HCT116 (cell line): ENCODE data around the gene NKAIN4. TPM values are rescaled to one million over a fixed set of nuclear protein-coding genes. Genes with fewer than 3 reads are reported as not detected.

Experiments
- ATAC-seq: fragments of 200-7000 bp; cut with Tn5 transposase; 2 replicates; pipeline ENCODE4 v1.9.1; 2020; ENCODE audit warnings: mild to moderate bottlenecking, moderate library complexity
- BruUV-seq: library from RNA; stranded (reverse); fragments of 400-500 nt; replicated peaks from 2 replicates; lab custom pipeline; 2021; lab: Mats Ljungman, UMichigan
- CTCF ChIA-PET: fragments of 300-600 bp; sonication (Branson Sonifier 250); formaldehyde crosslinking; loops from one replicate; lab custom pipeline; 2021; ENCODE audit warnings: antibody characterized with exemption; lab: Charles Lee
- POLR2A ChIA-PET: fragments of 300-600, 350-600 bp; sonication (Branson Sonifier 250); formaldehyde crosslinking; loops from one replicate; lab custom pipeline; 2021; ENCODE audit warnings: antibody characterized with exemption; lab: Charles Lee
- RAD21 ChIA-PET, 2 experiments: fragments of 300-600 bp; sonication (Branson Sonifier 250); formaldehyde crosslinking; loops; one replicate each; lab custom pipeline; 2023; ENCODE audit warnings: low total read pairs in 2 of 2; ENCODE audit not compliant: uncharacterized antibody in 2 of 2, unreplicated experiment in 2 of 2, low non-redundant PET in 1 of 2; lab: Charles Lee
- DNase-seq: peaks from one replicate; pipeline ENCODE4 v3.0.0-alpha.2; 2010; ENCODE audit warnings: low read depth, low spot score
- H2AFZ ChIP-seq: fragments of 200-600 bp; shearing (Covaris generic), sonication (generic); 2 replicates; pipeline ENCODE4 v1.6.1; 2017; ENCODE audit warnings: low read depth, mixed run types, mixed read lengths, antibody characterized with exemption, low read length; ENCODE audit not compliant: poor library complexity, severe bottlenecking
- H3K27ac ChIP-seq: 2 replicates; pipeline ENCODE4 v1.5.1; 2012; ENCODE audit warnings: low read depth, low read length
- H3K27me3 ChIP-seq: fragments of 200-600 bp; sonication (generic); 2 replicates; pipeline ENCODE4 v1.6.1; 2016; ENCODE audit warnings: mixed run types, low read length, mixed read lengths; ENCODE audit not compliant: insufficient read depth
- H3K36me3 ChIP-seq, 2 experiments: fragments of 200-500 bp in 1 of 2; fragments of 200-600 bp in 1 of 2; sonication (Bioruptor generic) in 1 of 2; sonication (generic) in 1 of 2; 2 replicates each; pipeline versions ENCODE4 v1.5.1 to v1.6.1; 2014 to 2016; ENCODE audit warnings: low read length in 2 of 2, inconsistent platforms in 1 of 2, mixed read lengths in 1 of 2, mixed run types in 1 of 2; ENCODE audit not compliant: insufficient read depth in 2 of 2, control insufficient read depth in 1 of 2
- H3K4me1 ChIP-seq, 2 experiments: fragments of 200-600 bp in 1 of 2; sonication (generic) in 1 of 2; 2 replicates each; pipeline versions ENCODE4 v1.5.1 to v1.6.1; 2012 to 2017; ENCODE audit warnings: low read length in 2 of 2, inconsistent platforms in 1 of 2, mild to moderate bottlenecking in 1 of 2, mixed read lengths in 1 of 2, mixed run types in 1 of 2, moderate library complexity in 1 of 2; ENCODE audit not compliant: insufficient read depth in 2 of 2, control insufficient read depth in 1 of 2
- H3K4me2 ChIP-seq: fragments of 200-600 bp; sonication (generic); 2 replicates; pipeline ENCODE4 v1.6.1; 2017; ENCODE audit warnings: mixed run types, low read length, mixed read lengths
- H3K4me3 ChIP-seq, 2 experiments: fragments of 200-600 bp in 1 of 2; sonication (generic) in 1 of 2; replicated peaks in 1 of 2; 2 replicates each; pipeline ENCODE4 v1.5.1; 2011 to 2016; ENCODE audit warnings: low read length in 2 of 2, control low read depth in 1 of 2, low read depth in 1 of 2, mild to moderate bottlenecking in 1 of 2, mixed read lengths in 1 of 2, mixed run types in 1 of 2
- H3K79me2 ChIP-seq: fragments of 200-600 bp; sonication (generic); 2 replicates; pipeline ENCODE4 v1.6.1; 2017; ENCODE audit warnings: mild to moderate bottlenecking, mixed run types, low read length, moderate library complexity, mixed read lengths; ENCODE audit not compliant: insufficient read depth
- H3K9ac ChIP-seq: fragments of 200-600 bp; sonication (generic); 2 replicates; pipeline ENCODE4 v1.6.1; 2016; ENCODE audit warnings: low read length, mixed read lengths
- H3K9me2 ChIP-seq: fragments of 200-600 bp; sonication (generic), shearing (Covaris generic); 2 replicates; pipeline ENCODE4 v1.6.1; 2017; ENCODE audit warnings: mixed run types, mild to moderate bottlenecking, moderate library complexity; ENCODE audit not compliant: insufficient read depth
- H3K9me3 ChIP-seq, 2 experiments: fragments of 200-500 bp in 1 of 2; fragments of 200-600 bp in 1 of 2; sonication (Bioruptor generic) in 1 of 2; sonication (generic) in 1 of 2; 2 replicates each; pipeline ENCODE4 v1.6.1; 2014 to 2017; ENCODE audit warnings: low read length in 2 of 2, mixed read lengths in 2 of 2, inconsistent platforms in 1 of 2, low read depth in 1 of 2, mild to moderate bottlenecking in 1 of 2, mixed run types in 1 of 2, moderate library complexity in 1 of 2; ENCODE audit not compliant: control insufficient read depth in 1 of 2, insufficient read depth in 1 of 2
- H4K20me1 ChIP-seq: fragments of 200-600 bp; sonication (generic), shearing (Covaris generic); 2 replicates; pipeline ENCODE4 v1.6.1; 2017; ENCODE audit warnings: mixed run types, mild to moderate bottlenecking, moderate library complexity; ENCODE audit not compliant: insufficient read depth
- CBX3 ChIP-seq: IDR thresholded peaks from 2 replicates; pipeline ENCODE4 v1.6.1; 2012; ENCODE audit warnings: low read depth
- CEBPB ChIP-seq: IDR thresholded peaks from 2 replicates; pipeline ENCODE4 v1.6.1; 2012; ENCODE audit warnings: low read depth
- CTCF ChIP-seq, 3 experiments: fragments of 200-600 bp in 1 of 3; sonication (generic) in 1 of 3; IDR thresholded peaks in 2 of 3; conservative IDR thresholded peaks in 1 of 3; 2 replicates each; pipeline ENCODE4 v1.5.1; 2012 to 2017; ENCODE audit warnings: low read depth in 2 of 3, low read length in 2 of 3, antibody characterized with exemption in 1 of 3, borderline replicate concordance in 1 of 3, control low read depth in 1 of 3, mild to moderate bottlenecking in 1 of 3, mixed read lengths in 1 of 3, mixed run types in 1 of 3, moderate library complexity in 1 of 3; ENCODE audit not compliant: insufficient read depth in 1 of 3
- EGR1 ChIP-seq: IDR thresholded peaks from 2 replicates; pipeline ENCODE4 v1.6.1; 2012; ENCODE audit warnings: low read depth
- ELF1 ChIP-seq: IDR thresholded peaks from 2 replicates; pipeline ENCODE4 v1.6.1; 2012; ENCODE audit warnings: low read depth, borderline replicate concordance
- EZH2 ChIP-seq: fragments of 200-600 bp; sonication (generic); IDR thresholded peaks from 2 replicates; pipeline ENCODE4 v1.6.1; 2017; ENCODE audit warnings: antibody characterized with exemption, mixed run types
- EZH2phosphoT487 ChIP-seq: fragments of 200-600 bp; IDR thresholded peaks from 2 replicates; pipeline ENCODE4 v1.6.1; 2018; ENCODE audit warnings: antibody characterized with exemption, borderline replicate concordance
- FOSL1 ChIP-seq: IDR thresholded peaks from 2 replicates; pipeline ENCODE4 v1.6.1; 2012; ENCODE audit warnings: low read depth
- JUND ChIP-seq: IDR thresholded peaks from 2 replicates; pipeline ENCODE4 v1.6.1; 2012
- MAX ChIP-seq: IDR thresholded peaks from 2 replicates; pipeline ENCODE4 v1.6.1; 2012
- POLR2A ChIP-seq: IDR thresholded peaks from 2 replicates; pipeline ENCODE4 v1.7.0; 2011; ENCODE audit warnings: borderline replicate concordance; ENCODE audit not compliant: insufficient read depth, insufficient read length; ENCODE audit errors: extremely low read depth
- POLR2AphosphoS5 ChIP-seq: IDR thresholded peaks from 2 replicates; pipeline ENCODE4 v1.6.1; 2011; ENCODE audit warnings: mild to moderate bottlenecking, low read depth, low read length, moderate library complexity
- RAD21 ChIP-seq: IDR thresholded peaks from 2 replicates; pipeline ENCODE4 v1.6.1; 2012; ENCODE audit warnings: low read depth, mild to moderate bottlenecking
- REST ChIP-seq: IDR thresholded peaks from 2 replicates; pipeline ENCODE4 v1.6.1; 2012; ENCODE audit warnings: low read depth
- SIN3A ChIP-seq: IDR thresholded peaks from 2 replicates; pipeline ENCODE4 v1.6.1; 2012; ENCODE audit warnings: low read depth
- SP1 ChIP-seq: IDR thresholded peaks from 2 replicates; pipeline ENCODE4 v1.6.1; 2012; ENCODE audit warnings: low read depth
- TCF7L2 ChIP-seq: IDR thresholded peaks from 2 replicates; pipeline ENCODE4 v1.7.0; 2011; ENCODE audit warnings: borderline replicate concordance, inconsistent platforms; ENCODE audit not compliant: insufficient read depth, insufficient read length; ENCODE audit errors: extremely low read depth
- YY1 ChIP-seq: IDR thresholded peaks from 2 replicates; pipeline ENCODE4 v1.6.1; 2011; ENCODE audit warnings: low read length, low read depth, moderate library complexity, mild to moderate bottlenecking; ENCODE audit not compliant: insufficient replicate concordance; ENCODE audit errors: extremely low read depth
- ZBTB33 ChIP-seq: IDR thresholded peaks from 2 replicates; pipeline ENCODE4 v1.6.1; 2011; ENCODE audit warnings: mild to moderate bottlenecking, low read length, moderate library complexity; ENCODE audit not compliant: insufficient replicate concordance; ENCODE audit errors: extremely low read depth
- ZNF274 ChIP-seq: fragments of 200-500 bp; sonication (Bioruptor generic); IDR thresholded peaks from 2 replicates; pipeline ENCODE4 v1.6.1; 2014; ENCODE audit warnings: mild to moderate bottlenecking, low read depth, low read length, inconsistent platforms
- intact Hi-C: fragments of 100-400 bp; cut with micrococcal nuclease; formaldehyde crosslinking; loops from 2 replicates; pipeline ENCODE4 v1.10.0; 2022
- total RNA-seq: library from RNA; stranded (reverse); gene quantifications from one replicate; pipeline ENCODE4 v1.2.1, GENCODE V29; 2021; ENCODE audit not compliant: unreplicated experiment

The NKAIN4 gene
- total RNA-seq, 1 experiment from 2014 or later, result not detected

GRCh38 chr20:63233061-63233344 lies 21.3 kb downstream of the NKAIN4 start:
- H2AFZ ChIP-seq, result peak overlapping the region; percentile 27
- POLR2A ChIA-PET, result interaction anchor here (2.2 kb wide), 1 partner anchor 9 kb away, joined by 11 read pairs; no protein-coding TSS in a partner anchor
- H3K9ac ChIP-seq, result peak overlapping the region; percentile 57
- intact Hi-C loops, result loop anchor here (5.0 kb wide), 1 partner anchor 39 kb away; the partner anchor contains the start of gene ARFGAP1
- no peaks in the 10 kb centered on the region for H3K9me2 ChIP-seq
- ATAC-seq (0 out of 2 replicates have a peak, but pooled peaks have one; percentile 1), DNase-seq (no peak)
- CTCF ChIA-PET, result interaction anchor here (2.1 to 6.2 kb wide), 2 partner anchors 9 to 18 kb away, joined by 5 to 107 read pairs; no protein-coding TSS in a partner anchor
- H3K9me3 ChIP-seq, result no peaks in the 10 kb centered on the region
- peaks cover 38 to 62% of the 10 kb centered on the region in 2 experiments for H3K4me1 ChIP-seq
- H4K20me1 ChIP-seq, result no peaks in the 10 kb centered on the region
- peak overlapping the region in 1 of 2 experiments; percentile 42; a peak in 2 of 4 replicates for H3K4me3 ChIP-seq
- no peaks in the 10 kb centered on the region for H3K27me3 ChIP-seq
- TF ChIP-seq MAX (no peak), YY1 (no peak), EZH2phosphoT487 (no peak), CEBPB (no peak), ZNF274 (no peak), RAD21 (no peak), REST (no peak), ELF1 (no peak), SIN3A (no peak), EZH2 (no peak), CTCF (IDR thresholded peaks at IDR 0.05 in 2 of 3, conservative IDR thresholded peaks at IDR 0.05 in 1 of 3; ENCODE audit: borderline replicate concordance in 1 of 3, insufficient read depth in 1 of 3, low read depth in 2 of 3, low read length in 2 of 3) (no peak), POLR2A (no peak), SP1 (no peak), JUND (no peak), TCF7L2 (no peak), EGR1 (no peak), ZBTB33 (no peak), FOSL1 (no peak), CBX3 (no peak), POLR2AphosphoS5 (no peak)
- RAD21 ChIA-PET, result interaction anchor here in 1 of 2 experiments (2.0 kb wide), 1 partner anchor 9 kb away, joined by 5 read pairs; no protein-coding TSS in a partner anchor
- H3K4me2 ChIP-seq, result peak overlapping the region; percentile 80
- no peaks in the 10 kb centered on the region for H3K36me3 ChIP-seq
- H3K79me2 ChIP-seq, result no peaks in the 10 kb centered on the region
- peak overlapping the region; percentile 69 for H3K27ac ChIP-seq
- no TSS peak for BruUV-seq
